Measurements from ENCODE around the gene SEZ6. TPM values are rescaled to one million over a fixed set of nuclear protein-coding genes. Genes with fewer than 3 reads are reported as not detected.

Gene SEZ6
- total RNA-seq, 1 donor from 2014 or later, result 1.5 TPM

DNA sequence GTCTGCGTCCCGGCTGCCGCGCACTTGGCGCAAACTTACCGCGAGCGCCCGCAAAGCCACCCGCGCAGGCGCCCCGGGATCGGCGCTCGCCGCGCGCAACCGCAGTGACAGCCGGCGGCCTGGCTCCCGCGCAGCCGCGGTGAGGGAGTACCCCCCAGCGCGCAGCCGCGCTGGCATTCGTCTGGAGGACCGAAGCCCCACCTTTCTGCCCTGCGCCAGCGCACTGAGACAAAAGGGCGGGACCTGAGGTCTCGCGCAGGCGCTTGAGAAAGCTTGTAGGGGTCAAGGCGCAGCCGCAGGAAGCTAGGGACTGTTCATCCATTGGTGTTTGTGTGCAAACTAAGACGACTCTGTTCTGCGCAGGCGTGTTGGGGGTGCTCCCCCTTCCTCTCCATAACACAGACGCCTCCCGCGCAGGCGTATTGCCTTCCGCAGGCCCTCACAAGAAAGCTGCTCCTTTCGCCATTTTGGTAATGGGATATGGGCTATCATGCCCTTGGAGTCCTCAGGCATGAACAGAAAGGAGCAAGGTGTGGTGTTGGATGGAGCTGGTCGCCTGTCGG is 54.3 kb downstream of the SEZ6 start, which contains the start of gene PHF12:
TSS of gene PHF12 (minus strand) at position 91 of the 563 bp plus-strand sequence. CDS start 558 bp downstream, outside the sequence.
- Histone ChIP-seq H2AFZ (replicated peaks) (peak within 1 kb of the TSS; percentile 81), H3K4me3 (peak within 1 kb of the TSS; percentile 80), H3K36me3 (no peaks in the 10 kb centered on the region), H3K27ac (peak within 1 kb of the TSS; percentile 86), H3K4me1 (peaks cover 16% of the 10 kb centered on the region), H3K79me2 (ENCODE audit: low read depth) (peaks cover 47% of the 10 kb centered on the region), H3F3A (ENCODE audit: low read depth) (peaks cover 55% of the 10 kb centered on the region), H3K9ac (peak within 1 kb of the TSS; percentile 52), H3K27me3 (no peaks in the 10 kb centered on the region), H3K9me3 (ENCODE audit: low read depth) (no peaks in the 10 kb centered on the region), H4K20me1 (ENCODE audit: low read depth) (peaks cover 35% of the 10 kb centered on the region), H3K4me2 (peak within 1 kb of the TSS; percentile 89)
- H3K4me3 Mint-ChIP-seq, result peak within 1 kb of the TSS; percentile 96
- H3K36me3 Mint-ChIP-seq, result peaks cover 6% of the 10 kb centered on the region
- H3K27ac Mint-ChIP-seq, result peak within 1 kb of the TSS; percentile 82
- DNase-seq (ENCODE audit: low spot score), result peak; percentile 100
- TF ChIP-seq, protein P1, sequence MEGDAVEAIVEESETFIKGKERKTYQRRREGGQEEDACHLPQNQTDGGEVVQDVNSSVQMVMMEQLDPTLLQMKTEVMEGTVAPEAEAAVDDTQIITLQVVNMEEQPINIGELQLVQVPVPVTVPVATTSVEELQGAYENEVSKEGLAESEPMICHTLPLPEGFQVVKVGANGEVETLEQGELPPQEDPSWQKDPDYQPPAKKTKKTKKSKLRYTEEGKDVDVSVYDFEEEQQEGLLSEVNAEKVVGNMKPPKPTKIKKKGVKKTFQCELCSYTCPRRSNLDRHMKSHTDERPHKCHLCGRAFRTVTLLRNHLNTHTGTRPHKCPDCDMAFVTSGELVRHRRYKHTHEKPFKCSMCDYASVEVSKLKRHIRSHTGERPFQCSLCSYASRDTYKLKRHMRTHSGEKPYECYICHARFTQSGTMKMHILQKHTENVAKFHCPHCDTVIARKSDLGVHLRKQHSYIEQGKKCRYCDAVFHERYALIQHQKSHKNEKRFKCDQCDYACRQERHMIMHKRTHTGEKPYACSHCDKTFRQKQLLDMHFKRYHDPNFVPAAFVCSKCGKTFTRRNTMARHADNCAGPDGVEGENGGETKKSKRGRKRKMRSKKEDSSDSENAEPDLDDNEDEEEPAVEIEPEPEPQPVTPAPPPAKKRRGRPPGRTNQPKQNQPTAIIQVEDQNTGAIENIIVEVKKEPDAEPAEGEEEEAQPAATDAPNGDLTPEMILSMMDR (IDR thresholded peaks at IDR 0.05), result no peak
- no peak for TF ChIP-seq EZH2 (IDR thresholded peaks at IDR 0.05)
- TF ChIP-seq EZH2phosphoT487 (IDR thresholded peaks at IDR 0.05), result peak; percentile 49
- H3K4me1 Mint-ChIP-seq, result peaks cover 18% of the 10 kb centered on the region
- no peaks in the 10 kb centered on the region for H3K9me3 Mint-ChIP-seq
- peaks cover 3% of the 10 kb centered on the region for H3K27me3 Mint-ChIP-seq (ENCODE audit: insufficient read depth, low read depth)

- Histone ChIP-seq H3K27ac (peak overlapping the region; percentile 86), H3K4me1 (peaks cover 21% of the 10 kb centered on the region), H3K4me3 (peak overlapping the region; percentile 80), H3K36me3 (no peaks in the 10 kb centered on the region), H3K79me2 (ENCODE audit: low read depth) (peaks cover 54% of the 10 kb centered on the region), H2AFZ (replicated peaks) (no peak overlapping the region), H3F3A (ENCODE audit: low read depth) (peaks cover 61% of the 10 kb centered on the region), H3K4me2 (peak overlapping the region; percentile 88), H4K20me1 (ENCODE audit: low read depth) (peaks cover 42% of the 10 kb centered on the region), H3K9ac (peak overlapping the region; percentile 52), H3K27me3 (no peaks in the 10 kb centered on the region), H3K9me3 (ENCODE audit: low read depth) (no peaks in the 10 kb centered on the region)
- DNase-seq (ENCODE audit: low spot score), result no peak
- Mint-ChIP-seq H3K36me3 (peaks cover 8% of the 10 kb centered on the region), H3K27ac (peak overlapping the region; percentile 82), H3K4me1 (peaks cover 21% of the 10 kb centered on the region), H3K27me3 (ENCODE audit: insufficient read depth, low read depth) (peaks cover 3% of the 10 kb centered on the region), H3K4me3 (peak overlapping the region; percentile 96), H3K9me3 (no peaks in the 10 kb centered on the region)
- TF ChIP-seq EZH2 (IDR thresholded peaks at IDR 0.05), result no peak
- TF ChIP-seq, protein P1 (IDR thresholded peaks at IDR 0.05), result no peak
- no peak for TF ChIP-seq EZH2phosphoT487 (IDR thresholded peaks at IDR 0.05)
Observed at GRCh38 chr17:28950752-28951427, 54.9 kb downstream of the SEZ6 start.

GRCh38 chr17:28950017-28950751 is 55.6 kb downstream of the SEZ6 start:
- peak; percentile 76 for DNase-seq (ENCODE audit: low spot score)
- H3K27me3 Mint-ChIP-seq (ENCODE audit: insufficient read depth, low read depth), result peaks cover 3% of the 10 kb centered on the region

More at GRCh38 chr17:28950017-28950751, 55.6 kb downstream of the SEZ6 start:
- Mint-ChIP-seq H3K27ac (peak overlapping the region; percentile 82), H3K4me1 (peaks cover 26% of the 10 kb centered on the region), H3K4me3 (peak overlapping the region; percentile 96), H3K9me3 (no peaks in the 10 kb centered on the region), H3K36me3 (peaks cover 8% of the 10 kb centered on the region)
- H2AFZ ChIP-seq (replicated peaks), result no peak overlapping the region
- peak overlapping the region; percentile 88 for H3K4me2 ChIP-seq
- H3K27me3 ChIP-seq, result no peaks in the 10 kb centered on the region
- TF ChIP-seq EZH2phosphoT487 (IDR thresholded peaks at IDR 0.05), result no peak
- TF ChIP-seq, protein P1 (IDR thresholded peaks at IDR 0.05), result no peak
- no peak for TF ChIP-seq EZH2 (IDR thresholded peaks at IDR 0.05)
- H3F3A ChIP-seq (ENCODE audit: low read depth), result peaks cover 68% of the 10 kb centered on the region
- no peaks in the 10 kb centered on the region for H3K9me3 ChIP-seq (ENCODE audit: low read depth)
- H3K9ac ChIP-seq, result peak overlapping the region; percentile 52
- peak overlapping the region; percentile 80 for H3K4me3 ChIP-seq
- H3K79me2 ChIP-seq (ENCODE audit: low read depth), result peaks cover 61% of the 10 kb centered on the region
- H3K36me3 ChIP-seq, result no peaks in the 10 kb centered on the region
- peak overlapping the region; percentile 86 for H3K27ac ChIP-seq
- H3K4me1 ChIP-seq, result peaks cover 21% of the 10 kb centered on the region
- peaks cover 49% of the 10 kb centered on the region for H4K20me1 ChIP-seq (ENCODE audit: low read depth)

All from neural progenitor cell (in vitro differentiated cells).